Activated CD4-positive, alpha-beta T cell treated with anti-CD3 and anti-CD28 coated beads for 4 hours (primary cell): ENCODE data around the gene HSPH1.

ENCODE experiments used
- DNase-seq, 2 donors: peaks; one replicate each; pipeline ENCODE4 v3.0.0-alpha.2; 2020

HSPH1 gene

DNA sequence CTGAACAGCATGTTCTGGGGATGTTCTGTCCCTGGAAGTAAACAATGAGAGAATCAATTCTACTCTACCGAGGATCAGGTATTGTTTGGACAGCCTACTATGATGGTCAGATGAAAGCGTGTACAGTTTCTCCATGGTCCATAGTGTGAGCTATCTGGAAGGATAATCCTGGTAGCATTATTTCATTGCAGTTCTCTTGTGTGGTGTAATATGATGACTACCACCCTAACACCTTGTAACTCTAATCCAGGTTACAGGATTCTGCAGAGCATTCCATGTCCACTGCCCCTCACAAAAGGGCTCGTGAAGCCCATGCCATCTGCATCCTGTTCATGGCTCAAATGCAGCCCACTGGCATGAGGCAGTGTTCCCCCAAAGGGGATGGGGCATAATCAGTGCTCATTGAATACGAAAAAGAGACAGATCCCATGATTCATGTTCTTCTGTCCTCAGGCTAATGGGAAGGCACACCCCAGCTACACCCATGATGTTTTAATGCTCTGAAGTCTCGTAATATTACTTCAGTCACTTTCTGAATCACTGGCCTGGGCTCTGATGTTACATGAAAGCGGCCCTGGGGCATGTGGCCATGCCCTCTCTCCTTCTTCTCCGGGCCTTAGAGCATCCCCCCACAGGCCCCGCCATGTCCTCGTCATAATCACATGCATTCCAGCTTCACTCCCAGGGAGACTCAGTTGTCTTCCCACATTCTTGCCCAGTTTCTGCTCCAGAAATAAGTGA is 68.4 kb downstream of the HSPH1 start:
- DNase-seq: no peak

DNA sequence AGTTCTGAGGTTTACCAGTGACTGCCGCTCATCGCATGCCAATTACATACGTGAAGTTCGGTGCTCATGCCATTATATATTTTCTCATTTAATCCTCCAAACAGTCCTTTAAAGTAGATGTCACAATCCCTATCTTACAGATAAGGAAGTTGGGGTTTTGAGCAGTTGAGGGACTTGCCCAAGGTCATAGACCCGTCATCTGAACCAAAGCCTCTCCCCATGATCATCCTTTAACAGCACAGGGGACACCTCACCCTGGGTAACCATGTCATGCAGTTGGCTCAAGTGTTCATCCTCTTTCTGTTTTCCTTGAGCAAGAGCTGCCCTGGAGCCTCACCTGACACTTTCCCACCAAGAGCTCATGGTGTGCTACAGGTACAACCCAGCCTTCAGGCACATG is 69.1 kb downstream of the HSPH1 start:
- DNase-seq: no peak

DNA sequence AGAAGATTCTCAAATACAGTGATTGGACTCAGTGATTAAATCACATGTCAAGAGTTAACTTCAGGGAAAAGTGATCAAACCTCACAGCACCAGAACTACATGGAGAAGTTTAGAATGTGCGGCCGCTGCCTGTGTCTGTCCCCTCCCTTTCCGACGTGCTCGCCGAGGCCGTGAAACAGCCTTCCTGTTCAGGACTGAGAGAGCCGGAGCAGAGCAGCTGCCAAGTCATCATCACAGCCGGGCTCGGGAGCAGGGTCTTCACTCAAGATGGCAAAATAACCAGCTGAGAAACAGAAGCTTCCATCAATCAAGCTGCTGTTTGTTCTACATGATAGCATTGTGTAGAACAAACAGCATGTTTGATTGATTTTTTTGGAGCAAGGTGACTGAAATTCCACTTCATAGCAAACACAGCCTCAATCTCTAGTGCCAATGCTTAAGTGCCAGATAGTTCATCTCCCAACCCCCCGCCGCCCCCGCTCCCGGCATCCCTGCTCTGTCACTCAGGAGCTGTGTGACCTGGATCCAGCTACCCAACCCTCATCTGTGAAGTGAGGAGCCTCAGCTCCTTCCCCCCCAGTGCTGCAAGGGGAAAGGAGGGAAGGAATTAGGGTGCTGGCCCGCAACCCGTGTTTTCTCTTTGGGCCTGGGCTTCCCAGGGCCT is 70.6 kb downstream of the HSPH1 start:
- DNase-seq: no peak

DNA sequence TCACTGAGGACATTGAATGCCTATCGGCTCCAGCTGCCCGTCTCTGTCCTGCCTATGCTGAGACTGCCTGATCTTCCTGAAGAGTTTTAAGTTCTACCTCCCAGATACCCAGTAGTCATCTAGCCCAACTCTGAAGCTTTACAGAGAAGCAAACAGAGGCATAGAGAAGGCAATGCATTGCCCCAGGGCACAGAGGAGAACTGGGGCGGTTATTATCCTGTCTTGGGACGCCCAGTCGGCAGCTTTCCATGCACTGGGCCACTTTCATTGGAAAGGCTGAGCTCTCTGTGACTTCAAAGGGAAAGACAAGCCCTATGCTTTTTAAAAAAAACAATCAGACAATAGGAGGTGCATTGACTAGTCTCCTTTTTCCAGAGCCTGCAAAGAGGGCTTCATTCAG is 71.6 kb downstream of the HSPH1 start:
- no peak for DNase-seq

DNA sequence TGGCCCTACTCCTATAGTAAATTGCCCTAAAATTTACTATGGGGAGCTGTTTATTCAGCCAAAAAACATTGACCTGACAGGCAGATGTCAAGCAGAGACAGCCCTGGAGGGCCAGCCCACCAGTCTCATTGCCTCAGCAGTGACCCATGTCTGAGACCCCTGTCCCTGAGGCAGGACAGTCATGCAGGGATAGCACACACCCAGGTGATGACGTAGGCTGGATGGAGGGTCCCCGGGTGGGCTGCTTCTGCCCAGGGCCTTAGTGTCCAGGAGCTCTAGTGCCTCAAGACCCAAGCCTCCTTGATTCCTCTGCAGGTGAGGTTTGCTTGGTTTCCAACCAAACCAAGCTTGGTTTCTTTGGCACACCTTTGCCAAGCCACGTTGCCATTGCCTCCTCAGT is 72.1 kb downstream of the HSPH1 start:
- DNase-seq: no peak

DNA sequence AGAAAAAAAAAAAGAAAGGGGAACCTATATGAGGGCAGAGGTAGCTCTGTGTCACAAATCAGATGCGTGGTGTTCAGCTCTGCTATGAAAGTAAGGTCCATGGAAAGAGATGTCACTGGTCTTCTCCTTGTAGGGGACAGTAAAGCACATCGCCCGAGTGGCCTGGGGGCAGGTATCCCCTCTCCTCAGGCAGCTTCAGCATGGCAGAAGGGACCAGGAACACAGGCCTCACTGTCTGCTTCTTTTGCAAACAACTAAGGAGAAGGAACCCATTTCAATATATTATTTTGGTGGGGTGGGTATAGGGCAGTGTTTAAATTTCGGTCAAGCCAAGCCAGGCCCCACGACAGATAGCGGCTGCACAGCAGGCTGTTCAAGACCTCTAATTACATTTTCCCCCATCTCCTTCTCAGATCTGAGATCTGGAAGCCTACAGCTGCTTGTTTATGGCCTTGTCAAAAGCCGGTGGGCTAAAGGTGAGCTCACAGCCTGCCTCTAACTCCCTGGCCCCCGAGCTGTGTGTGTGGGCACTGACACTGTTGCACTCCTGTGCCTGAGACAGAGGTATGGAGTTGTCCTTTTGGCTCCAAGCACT is 72.8 kb downstream of the HSPH1 start:
- DNase-seq: no peak
